SK-N-MC (cell line): ENCODE results near the gene RPS6KL1.

Source experiments
- EZH2 ChIP-seq: fragments of 200-600 bp; sonication (generic); IDR thresholded peaks from one replicate; pipeline ENCODE4 v1.6.1; 2017; ENCODE audit warnings: antibody characterized with exemption
- POLR2AphosphoS5 ChIP-seq: IDR thresholded peaks from 2 replicates; pipeline ENCODE4 v1.6.1; 2012; ENCODE audit warnings: mild to moderate bottlenecking, low read depth, low read length, borderline replicate concordance

GRCh38 chr14:74956027-74956279 is 32.9 kb upstream of the RPS6KL1 start:
- TF ChIP-seq EZH2 (no peak), POLR2AphosphoS5 (no peak)
